ENCODE results near the gene GPER1.

DNA sequence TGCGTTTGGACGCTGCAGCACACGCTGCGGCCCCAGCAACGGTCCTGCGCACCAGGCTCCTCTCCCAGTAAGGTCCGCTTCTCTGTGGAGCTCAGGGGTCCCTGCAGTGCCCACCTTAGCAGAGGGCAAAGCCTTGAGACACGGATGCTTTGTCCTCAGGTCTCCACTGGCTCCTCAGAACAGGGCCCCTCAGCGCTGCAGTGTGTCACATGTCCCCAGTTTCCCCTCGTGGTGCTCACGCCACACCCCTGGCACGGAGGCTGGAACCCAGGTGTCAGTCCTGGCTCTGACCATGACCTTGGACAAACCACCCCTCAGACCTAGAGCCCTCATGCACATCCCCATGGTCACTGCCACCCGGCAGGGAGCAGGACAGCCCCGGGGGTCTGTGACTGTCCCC is 19.9 kb upstream of the GPER1 start:
- TF ChIP-seq, protein P1, sequence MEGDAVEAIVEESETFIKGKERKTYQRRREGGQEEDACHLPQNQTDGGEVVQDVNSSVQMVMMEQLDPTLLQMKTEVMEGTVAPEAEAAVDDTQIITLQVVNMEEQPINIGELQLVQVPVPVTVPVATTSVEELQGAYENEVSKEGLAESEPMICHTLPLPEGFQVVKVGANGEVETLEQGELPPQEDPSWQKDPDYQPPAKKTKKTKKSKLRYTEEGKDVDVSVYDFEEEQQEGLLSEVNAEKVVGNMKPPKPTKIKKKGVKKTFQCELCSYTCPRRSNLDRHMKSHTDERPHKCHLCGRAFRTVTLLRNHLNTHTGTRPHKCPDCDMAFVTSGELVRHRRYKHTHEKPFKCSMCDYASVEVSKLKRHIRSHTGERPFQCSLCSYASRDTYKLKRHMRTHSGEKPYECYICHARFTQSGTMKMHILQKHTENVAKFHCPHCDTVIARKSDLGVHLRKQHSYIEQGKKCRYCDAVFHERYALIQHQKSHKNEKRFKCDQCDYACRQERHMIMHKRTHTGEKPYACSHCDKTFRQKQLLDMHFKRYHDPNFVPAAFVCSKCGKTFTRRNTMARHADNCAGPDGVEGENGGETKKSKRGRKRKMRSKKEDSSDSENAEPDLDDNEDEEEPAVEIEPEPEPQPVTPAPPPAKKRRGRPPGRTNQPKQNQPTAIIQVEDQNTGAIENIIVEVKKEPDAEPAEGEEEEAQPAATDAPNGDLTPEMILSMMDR (IDR thresholded peaks at IDR 0.05; ENCODE audit: insufficient read depth, low read length, poor library complexity, severe bottlenecking): no peak
- no peak for TF ChIP-seq EZH2phosphoT487 (conservative IDR thresholded peaks at IDR 0.05; ENCODE audit: low read length)

Data from SU-DHL-6 (cell line).